Iris pigment epithelial cell (primary cell): ENCODE measurements around the gene ZMYND10.

Experiments used
- DNase-seq: peaks from one replicate; pipeline ENCODE4 v3.0.0-alpha.2; 2011; ENCODE audit warnings: low read depth

Gene ZMYND10

DNA sequence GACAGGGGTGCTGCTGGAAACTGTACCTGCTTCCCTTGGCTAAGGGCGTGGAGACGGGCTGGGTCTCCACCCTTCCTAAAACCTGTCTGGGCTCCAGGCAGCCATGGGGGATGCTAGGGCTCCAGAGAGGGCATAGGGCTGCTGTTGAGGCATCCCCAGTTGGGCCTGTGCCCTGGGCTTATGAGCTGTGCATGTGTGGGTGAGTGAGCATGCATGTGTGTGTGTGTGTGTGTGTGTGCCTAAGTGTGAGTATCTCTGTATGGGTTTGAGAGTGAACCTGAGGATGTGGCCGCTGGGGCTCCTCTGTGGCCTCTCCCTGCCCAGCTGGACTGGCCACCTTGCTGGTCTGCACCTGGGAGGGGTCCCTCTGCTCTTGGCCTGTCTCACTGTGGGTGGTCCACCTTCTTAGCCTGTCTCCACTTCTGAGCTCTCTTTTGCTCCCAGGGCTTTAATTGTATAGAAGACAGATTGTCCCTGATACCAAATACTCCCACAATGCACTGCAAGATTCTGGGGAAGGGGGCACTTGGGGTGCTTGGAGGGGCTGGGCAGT lies 25.7 kb upstream of the ZMYND10 start:
- DNase-seq, result no peak

DNA sequence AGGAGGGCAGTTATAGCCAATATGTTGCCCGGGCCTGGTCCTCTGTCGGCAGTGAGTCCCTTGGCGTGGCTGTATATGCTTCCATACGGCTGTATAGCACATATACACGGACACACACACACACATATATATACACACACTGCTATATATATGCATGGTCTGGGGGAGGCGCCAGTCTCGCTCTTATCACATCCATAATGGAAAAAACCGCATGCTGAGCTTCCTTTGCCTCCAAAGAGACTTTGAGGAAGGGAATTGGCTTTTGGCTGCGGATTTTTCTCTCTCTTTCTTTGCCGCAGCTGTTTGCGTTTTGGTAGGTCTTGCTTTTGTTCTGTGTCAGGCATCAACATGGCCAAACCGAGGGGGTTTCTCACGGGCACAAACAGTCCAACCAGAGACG lies 25.1 kb upstream of the ZMYND10 start:
- DNase-seq, result peak; percentile 22

DNA sequence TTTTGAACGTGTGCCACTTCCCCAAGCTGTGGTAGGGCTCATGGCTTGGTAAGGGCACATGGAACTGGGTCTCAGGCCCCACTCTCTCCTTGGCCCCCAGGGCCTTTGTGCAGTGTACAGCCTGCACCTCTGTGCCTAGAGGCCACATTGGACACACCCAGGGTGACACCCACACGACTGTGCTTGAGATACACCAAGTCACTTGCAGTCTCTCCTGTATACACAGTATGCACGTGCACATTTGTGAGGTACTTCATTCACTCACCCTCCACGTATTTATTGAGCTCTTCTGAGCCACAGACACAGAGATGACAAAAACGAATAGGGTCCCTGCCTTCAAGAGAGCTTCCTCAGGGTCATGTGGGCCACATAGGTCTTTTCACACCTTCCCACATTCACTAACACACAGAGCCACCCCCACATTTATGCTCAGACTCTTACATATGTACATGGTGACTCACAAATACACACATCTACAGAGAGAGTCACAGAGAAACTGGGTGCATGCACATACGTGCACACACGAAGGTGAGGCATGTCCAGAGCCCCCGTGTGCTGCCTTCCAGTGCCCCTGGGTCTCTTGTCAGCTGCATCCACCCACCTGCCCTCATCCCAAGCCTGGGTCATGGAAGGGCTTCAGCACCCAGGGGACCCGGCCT lies 23.6 kb upstream of the ZMYND10 start:
- DNase-seq, result no peak

DNA sequence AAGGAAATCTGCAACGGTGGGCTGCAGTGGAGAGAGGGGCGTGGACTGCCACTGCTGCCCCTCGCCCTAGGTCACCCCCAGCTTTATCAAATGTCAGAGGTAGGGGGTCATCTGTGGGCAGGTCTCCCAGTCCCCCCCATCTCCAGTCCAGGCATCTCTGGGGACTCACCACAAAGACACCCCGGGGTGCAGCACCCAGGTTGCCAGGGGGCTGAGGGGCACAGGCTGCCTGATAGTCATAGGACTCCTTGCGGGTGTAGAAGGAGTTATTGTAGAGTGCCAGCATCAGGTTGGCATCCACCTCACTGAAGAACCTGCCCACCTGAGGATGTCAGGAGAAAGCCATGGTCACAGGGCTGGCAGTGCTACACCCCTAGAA lies 20.3 kb upstream of the ZMYND10 start:
- no peak for DNase-seq

DNA sequence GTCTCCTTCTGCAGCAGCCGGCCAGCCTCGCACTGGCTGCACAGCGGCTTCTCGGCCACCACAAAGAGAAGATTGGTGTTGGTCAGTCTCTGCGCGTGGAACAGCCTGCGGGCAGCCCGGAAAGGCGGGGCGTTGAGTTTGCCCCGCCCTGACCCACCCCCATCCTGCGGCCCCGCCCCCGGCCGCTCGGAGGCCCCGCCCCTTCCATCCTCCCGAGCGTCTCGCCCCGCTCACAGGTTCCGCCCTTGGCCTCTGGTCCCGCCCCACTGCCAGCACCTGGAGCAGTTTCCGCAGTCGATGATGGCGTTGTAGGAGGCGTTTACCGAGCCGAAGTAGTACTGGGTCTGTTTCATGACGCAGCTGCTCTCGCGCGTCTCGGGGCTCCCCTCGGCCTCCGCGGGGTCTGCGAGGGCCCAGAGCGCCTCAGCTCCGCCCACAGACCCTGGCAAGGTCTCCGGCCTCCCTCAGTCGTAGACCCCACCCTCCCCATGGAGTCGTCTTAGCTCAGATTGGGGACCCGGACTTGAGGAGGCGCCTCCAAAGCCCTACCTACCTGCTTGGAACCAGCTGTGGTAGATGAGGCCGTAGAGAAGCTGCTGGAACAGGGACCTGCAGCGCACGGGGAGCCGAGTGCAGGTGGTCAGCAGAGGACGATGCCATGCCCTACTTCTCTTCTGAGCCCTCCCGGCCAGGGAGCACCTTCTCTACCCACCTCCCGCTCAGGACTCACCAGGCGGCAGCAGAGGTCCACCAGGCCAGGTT lies 19.7 kb upstream of the ZMYND10 start:
- peak; percentile 64 for DNase-seq

DNA sequence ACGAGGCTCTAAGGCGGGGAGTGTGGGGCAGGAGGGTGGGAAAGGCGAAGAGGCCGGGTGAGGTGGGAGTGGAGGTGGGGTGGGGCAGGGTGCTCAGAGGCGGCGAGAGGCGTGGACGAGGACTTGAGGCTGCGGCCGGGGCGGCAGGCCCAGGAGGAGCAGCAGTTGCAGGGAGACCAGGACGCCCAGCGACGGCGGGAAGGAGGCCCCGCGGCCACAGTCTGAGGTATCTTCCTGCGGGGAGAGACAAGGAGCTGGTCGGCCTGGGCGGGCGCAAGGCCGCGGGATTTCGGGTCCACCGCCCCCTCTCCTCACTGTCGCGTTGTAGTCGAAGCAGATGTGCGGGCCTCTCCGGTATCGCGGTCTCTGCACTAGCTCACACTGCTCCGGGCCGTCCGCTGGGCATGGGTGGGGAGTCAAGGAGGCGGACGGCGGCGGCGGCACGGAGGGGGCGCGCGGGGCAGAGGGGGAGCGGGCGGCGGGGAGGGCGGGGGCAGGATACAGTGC lies 19.1 kb upstream of the ZMYND10 start:
- peak; percentile 39 for DNase-seq

DNA sequence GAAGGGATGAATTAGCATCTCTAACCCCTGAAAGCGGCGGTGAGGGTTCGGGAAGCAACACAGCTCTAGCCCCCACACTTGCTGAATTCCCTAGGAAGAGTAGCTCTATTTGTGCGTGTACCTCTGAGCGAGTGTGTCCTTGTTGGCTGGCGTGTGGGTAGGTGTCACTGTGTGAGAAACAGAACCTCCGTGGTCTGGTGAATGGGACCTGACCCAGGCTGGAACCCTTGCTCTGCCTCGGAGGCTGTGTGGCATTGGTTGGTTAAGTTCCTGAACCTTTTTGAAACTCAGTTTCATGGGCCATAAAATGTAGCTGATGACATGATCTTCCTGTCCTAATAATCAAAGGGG lies 14.2 kb upstream of the ZMYND10 start:
- DNase-seq, result no peak

DNA sequence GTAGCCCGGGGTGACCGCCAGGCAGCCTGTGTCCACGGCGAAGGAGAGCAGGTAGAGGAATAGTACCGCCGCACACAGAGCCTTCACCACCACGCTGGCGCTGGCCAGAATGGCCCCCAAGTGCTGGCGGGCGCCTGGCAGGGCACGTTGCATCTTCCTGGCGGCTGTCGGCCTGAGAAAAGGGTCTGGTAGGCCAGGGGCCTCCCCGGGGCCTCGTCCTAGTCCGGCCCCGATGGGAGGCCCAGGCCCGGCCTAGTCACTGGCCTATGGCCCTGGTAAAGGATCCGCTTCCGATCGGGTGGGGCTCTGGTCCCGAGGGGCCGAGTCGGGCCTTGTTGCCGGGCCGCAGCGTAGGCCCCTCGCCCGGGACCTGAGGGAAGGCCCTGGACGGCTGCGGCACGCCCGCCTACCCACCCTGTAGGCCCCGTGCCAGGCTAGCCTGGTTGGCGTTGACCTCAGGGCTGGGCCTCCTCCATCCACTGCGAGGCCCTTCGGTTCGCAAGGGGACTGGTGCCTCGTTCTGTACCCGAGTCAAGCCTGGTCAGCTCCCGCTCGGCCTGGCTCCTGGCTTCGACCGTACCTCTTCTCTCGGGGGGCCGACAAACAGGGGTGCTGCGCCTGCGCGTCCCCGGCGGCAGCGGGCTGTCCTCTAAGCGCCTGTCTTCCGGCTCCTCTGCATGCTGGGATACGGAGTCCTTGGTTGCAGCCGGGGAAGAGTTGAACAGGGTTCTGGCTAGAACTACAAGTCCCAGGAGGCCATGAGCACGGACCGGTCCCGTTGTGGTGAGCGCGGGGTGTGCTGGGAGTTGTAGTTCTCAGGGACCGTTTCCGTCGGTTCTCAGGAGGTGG lies 13.6 kb upstream of the ZMYND10 start, which contains the start of gene TMEM115:
TMEM115 (minus strand) TSS at position 611 of the 849 bp plus-strand sequence; CDS start at position 153, 458 bp downstream.
- DNase-seq, result peak; percentile 99

DNA sequence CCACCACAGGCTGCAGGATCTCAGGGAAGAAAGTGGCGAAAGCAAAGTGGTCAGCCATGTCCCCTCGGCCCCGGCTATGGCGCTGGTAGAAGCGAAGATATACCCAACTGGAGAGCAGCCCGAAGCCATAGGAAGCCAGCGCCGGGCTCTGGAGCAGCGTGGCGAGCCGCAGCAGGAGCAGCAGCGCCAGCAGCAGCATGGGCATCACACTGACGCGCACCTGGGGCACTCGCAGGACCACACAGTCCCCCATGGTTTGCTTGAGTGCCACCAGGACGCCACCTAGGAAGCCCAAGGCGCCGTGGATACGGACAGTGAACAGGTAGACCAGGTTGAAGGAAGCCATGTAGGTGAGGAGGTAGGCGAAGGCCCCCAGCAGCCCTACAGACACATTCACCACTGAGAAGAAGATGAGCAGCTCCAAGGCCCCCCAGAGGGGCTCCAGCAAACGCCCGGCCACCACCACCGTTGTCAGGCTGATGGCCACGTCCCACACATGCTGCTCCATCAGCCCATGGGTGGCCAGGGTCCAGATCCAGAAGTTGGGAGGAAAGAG lies 12.9 kb upstream of the ZMYND10 start:
- DNase-seq, result no peak

DNA sequence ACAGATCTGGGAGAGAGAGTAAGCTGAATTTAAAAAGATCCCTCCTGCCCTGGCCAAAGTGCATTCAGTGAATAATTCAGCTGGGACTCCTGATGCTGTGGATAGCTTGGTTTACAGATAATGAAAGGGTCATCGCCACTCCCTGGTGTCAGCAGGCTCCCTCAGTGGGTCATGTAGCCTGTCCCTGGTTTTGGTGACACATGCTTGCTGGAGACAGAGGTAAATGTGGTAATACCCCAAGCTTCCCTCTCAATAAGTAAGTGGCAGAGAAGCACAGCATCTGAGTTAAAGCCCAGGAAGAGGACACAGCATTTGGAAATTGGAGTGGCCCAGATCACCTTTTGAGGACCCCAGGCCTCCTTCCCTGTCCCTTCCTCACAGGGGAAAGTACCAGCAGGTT lies 11.9 kb upstream of the ZMYND10 start:
- DNase-seq, result no peak

DNA sequence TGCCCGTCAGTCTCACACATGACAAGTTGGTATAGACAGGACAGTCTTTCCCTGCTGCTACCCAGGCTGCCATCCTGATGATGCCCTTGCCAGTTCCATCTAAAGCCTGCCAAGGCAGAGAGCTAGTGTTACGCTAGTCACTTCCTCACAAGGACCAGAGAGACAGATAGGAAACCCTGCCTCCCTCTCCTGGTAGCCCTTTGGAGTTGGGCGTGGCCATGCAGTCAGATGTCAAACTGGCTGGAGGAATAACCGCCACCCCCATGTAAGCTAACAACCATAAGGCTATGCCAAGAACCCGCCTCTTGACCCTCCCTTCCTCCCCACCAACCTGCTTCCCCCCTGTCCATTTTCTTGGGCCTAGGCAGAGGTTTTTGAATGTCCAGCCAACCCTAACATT lies 11.0 kb upstream of the ZMYND10 start:
- peak; percentile 38 for DNase-seq

DNA sequence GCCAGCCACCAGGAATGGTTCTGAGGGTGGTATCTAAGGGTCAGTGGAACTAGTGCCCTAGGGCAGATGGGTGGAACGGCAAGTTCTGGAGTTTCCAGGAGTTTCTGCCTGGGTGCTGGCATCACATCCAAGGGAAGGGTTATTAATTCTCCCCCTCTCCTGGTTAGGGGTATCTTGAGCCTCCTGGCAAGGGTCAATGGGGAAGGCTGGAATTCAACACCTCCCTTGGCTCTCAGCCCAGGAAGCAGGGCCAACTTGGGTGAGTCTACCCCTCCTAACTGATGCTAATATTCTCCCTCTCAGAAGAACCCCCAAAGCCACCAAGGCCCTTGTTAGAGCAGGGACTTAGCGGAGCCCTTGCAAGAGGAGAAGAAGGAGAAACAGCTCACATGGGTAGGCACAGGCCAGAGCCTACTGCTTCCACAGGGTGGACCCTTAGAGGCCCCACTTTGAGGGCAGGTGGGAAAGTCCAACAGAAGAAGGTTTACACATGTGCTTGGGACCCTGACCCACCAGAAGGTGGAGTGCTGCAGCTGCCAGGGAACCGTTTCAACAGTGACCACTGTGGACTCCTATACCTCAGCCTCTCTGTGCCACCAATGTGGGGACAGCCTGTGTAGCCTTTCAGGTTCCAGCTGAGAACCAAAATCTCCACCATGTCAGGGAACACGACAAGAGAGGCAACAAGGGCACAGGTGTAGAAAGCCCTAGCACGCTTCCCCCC lies 10.5 kb upstream of the ZMYND10 start:
- no peak for DNase-seq

DNA sequence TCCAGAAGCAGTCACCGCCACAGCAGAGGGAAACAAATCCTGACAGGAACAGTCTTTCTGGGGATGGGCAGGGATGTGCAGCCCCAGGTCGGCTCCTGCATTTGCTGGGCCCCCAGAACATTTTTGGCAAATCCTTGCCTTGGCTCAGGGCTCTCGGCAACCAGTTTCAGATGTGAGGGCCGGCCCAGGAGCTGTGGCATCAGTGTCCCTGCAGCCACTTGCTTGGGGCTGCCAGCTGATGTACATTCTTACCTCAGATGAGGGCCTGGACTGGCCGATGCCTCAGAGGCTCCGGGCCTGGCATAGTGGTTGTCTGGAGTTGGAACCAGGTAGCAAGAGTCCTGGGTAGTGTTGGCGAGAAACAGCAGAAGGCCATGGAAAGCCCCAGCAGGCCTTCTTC lies 9.3 kb upstream of the ZMYND10 start:
- no peak for DNase-seq

DNA sequence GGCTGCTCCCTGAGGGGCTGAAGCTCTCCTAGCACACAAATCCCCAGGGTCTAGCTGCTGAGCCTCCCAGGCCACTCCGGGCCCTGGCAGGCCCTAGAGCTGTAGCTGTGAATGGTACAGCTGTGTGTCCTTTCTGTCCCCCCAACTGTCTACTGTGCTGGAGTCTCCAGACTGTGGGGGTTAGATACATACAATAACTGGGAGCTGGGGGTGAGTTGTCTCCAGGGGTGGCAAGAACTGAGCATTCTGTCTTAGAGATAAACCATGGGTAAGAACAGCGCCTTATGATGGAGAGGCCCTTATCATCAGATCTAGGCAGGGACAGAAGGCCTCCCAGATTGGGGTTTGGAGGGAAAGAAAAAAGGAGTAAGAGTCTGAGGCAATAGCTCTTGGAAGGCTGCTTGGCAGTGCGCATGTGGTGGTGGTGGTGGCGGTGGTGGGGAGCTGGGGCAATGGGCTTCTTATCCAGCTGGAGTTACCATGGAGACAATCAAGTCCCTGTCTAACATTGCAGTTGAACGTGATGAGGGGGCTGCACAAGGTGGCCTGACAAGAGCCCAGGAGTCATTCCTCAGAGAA lies 8.7 kb upstream of the ZMYND10 start:
- no peak for DNase-seq

DNA sequence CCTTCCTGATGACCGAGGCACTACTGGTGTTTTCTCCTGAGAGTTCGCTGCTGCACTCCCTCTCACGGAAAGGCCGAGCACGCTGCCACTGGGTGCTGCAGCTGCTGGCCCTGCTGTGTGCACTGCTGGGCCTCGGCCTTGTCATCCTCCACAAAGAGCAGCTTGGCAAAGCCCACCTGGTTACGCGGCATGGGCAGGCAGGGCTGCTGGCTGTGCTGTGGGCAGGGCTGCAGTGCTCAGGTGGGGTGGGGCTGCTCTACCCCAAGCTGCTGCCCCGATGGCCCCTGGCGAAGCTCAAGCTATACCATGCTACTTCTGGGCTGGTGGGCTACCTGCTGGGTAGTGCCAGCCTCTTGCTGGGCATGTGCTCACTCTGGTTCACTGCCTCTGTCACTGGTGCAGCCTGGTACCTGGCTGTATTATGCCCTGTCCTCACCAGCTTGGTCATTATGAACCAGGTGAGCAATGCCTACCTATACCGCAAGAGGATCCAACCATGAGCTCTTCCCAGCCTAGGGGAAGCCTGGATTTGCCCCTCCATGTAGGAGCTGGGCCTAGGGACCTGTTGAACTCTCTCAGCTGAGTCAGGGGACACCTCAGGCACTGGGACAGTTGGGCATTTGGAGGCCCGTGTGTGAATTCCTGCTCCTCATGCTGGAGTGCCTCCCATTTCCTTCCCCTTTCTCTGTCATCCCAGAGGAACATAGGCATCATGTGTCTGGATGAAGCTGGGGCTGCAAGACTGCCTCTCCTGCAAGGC lies 7.9 kb upstream of the ZMYND10 start:
- DNase-seq, result no peak

DNA sequence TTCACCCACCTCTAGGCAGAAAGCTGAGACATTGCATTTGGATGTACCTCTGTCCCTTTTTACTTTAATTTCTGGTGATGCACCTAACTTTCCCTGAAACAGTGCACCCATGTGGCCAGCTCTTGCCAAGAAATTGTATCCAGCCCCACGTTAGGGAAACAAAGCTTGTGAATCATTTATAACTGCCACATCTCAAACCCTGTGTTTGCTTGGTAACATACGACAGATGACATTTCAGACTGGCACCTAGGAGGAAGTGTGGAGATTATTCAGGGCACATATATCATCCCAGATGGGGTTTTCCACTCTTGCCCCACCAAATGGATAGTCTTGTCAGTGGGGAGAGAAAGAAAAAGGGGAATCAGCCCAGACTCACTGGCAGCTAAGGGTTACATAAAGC lies 7.2 kb upstream of the ZMYND10 start:
- peak; percentile 44 for DNase-seq

DNA sequence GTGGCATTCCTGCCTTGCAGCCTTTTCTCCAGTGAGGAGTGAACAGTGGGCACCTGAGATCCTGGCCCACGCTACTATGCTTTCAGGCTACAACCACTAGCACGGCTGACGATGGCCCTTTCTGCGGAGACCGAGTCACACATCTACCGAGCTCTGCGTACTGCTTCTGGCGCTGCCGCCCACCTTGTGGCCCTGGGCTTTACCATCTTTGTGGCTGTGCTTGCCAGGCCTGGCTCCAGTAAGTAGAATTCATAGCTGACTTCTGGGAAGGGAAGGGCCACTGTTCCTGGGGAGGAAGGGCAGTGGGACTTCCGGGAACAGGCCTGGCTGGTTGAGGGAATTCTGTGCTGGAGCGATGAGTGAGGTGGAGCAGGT lies 5.8 kb upstream of the ZMYND10 start:
- DNase-seq, result no peak

DNA sequence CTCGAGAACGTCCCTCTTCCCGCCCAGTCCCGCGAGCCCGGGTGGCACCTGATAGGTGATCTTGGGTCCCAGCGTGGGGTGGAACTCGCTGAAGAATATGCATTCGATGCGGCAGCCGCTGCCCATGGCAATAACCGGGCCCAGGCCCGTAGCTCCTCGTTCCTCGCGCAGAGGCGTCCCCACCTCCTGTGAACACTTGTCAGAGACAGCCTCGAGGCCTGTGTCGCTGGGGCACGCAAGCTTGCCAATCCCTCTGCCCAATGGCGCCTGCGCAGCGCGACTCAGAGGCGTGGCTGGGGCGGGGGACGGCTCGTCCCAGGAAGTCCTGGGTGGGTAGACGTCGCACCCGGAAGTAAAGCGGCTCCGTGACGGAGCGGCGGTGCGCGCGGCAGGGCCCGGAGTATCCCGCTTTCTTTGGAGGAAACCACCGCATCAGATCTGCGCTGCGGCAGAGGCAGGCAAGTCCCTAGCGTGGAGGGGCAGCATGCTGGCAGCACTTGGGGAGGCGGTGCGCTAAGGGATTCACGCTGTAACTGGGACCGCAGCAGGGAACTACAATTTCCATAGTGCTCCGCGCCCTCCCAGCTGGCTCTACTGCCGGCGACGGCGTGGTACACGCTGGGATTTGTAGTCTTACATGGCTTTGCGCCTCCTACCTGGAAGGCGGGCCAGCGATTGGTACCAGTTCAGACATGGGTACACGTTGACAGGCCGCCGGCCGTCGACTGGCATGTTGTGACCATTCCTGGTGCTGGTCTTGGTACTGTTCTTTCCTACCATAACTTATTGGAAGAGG lies 5.2 kb upstream of the ZMYND10 start, which contains the start of the genes CYB561D2 and NPRL2:
CYB561D2 (plus strand) TSS at position 336 of the 796 bp plus-strand sequence. CDS start 572 bp downstream, outside the sequence.
NPRL2 (minus strand) TSS at position 249 of the 796 bp plus-strand sequence; CDS start at position 126, 123 bp downstream.
- DNase-seq, result peak; percentile 93

DNA sequence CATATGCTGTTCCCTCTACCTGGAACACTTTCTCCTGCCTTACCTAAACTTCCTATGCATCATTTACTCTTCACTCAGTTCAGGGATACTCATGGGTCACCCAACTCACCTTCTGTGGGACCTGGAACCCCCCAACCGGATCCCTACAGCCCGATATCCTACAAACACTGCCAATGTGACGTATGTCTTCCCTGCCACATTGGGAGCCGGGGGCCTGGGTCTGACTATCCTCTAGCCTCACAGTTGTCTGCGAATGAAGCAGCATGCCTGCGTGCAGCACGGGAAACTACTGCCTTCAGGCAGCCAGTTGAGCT lies 4.6 kb upstream of the ZMYND10 start:
- DNase-seq, result no peak
